Neuronal stem cell (in vitro differentiated cells): Measurements from ENCODE around the gene AJUBA.

Source experiments
- DNase-seq: peaks from one replicate; pipeline ENCODE4 v3.0.0-alpha.2; 2013; ENCODE audit warnings: low spot score
- H2AFZ ChIP-seq: one replicate; pipeline ENCODE4 v1.6.1; 2013; ENCODE audit warnings: mild to moderate bottlenecking, low read length, inconsistent platforms
- H2AK5ac ChIP-seq: 2 replicates; pipeline ENCODE4 v1.6.1; 2013; ENCODE audit warnings: low read depth, mild to moderate bottlenecking, inconsistent platforms, low read length, moderate library complexity, mixed read lengths
- H2BK120ac ChIP-seq: 2 replicates; pipeline ENCODE4 v1.6.1; 2013; ENCODE audit warnings: low read depth, mild to moderate bottlenecking, inconsistent platforms, low read length, moderate library complexity, mixed read lengths
- H2BK12ac ChIP-seq: one replicate; pipeline ENCODE4 v1.6.1; 2013; ENCODE audit warnings: low read length, inconsistent platforms
- H2BK15ac ChIP-seq: 2 replicates; pipeline ENCODE4 v1.6.1; 2013; ENCODE audit warnings: mild to moderate bottlenecking, low read length, inconsistent platforms, mixed read lengths
- H2BK5ac ChIP-seq: one replicate; pipeline ENCODE4 v1.6.1; 2013; ENCODE audit warnings: inconsistent platforms, mild to moderate bottlenecking, low read length, moderate library complexity
- H3K14ac ChIP-seq: one replicate; pipeline ENCODE4 v1.6.1; 2013; ENCODE audit warnings: low read length, inconsistent platforms
- H3K18ac ChIP-seq: 2 replicates; pipeline ENCODE4 v1.6.1; 2013; ENCODE audit warnings: low read length, inconsistent platforms
- H3K23ac ChIP-seq: 2 replicates; pipeline ENCODE4 v1.6.1; 2013; ENCODE audit warnings: low read depth, mild to moderate bottlenecking, mixed read lengths, low read length, inconsistent platforms; ENCODE audit not compliant: poor library complexity
- H3K27ac ChIP-seq: replicated peaks from 3 replicates; pipeline ENCODE4 v1.5.1; 2013; ENCODE audit warnings: low read length, inconsistent platforms
- H3K27me3 ChIP-seq, 3 experiments: 2 replicates each; pipeline ENCODE4 v1.6.1; 2013; ENCODE audit warnings: low read length in 3 of 3, mild to moderate bottlenecking in 2 of 3, inconsistent platforms in 1 of 3, low read depth in 1 of 3, mixed read lengths in 1 of 3, moderate library complexity in 1 of 3; ENCODE audit not compliant: control insufficient read depth in 3 of 3, insufficient read depth in 3 of 3
- H3K36me3 ChIP-seq, 2 donors: replicated peaks in 1 of 2; 2 replicates each; pipeline ENCODE4 v1.6.1; 2013; ENCODE audit warnings: low read length in 2 of 2; ENCODE audit not compliant: control insufficient read depth in 2 of 2, insufficient read depth in 2 of 2
- H3K4ac ChIP-seq: 2 replicates; pipeline ENCODE4 v1.6.1; 2013; ENCODE audit warnings: inconsistent platforms, mild to moderate bottlenecking, low read length, moderate library complexity
- H3K4me1 ChIP-seq, 2 donors: 1 replicate in 1 of 2; 2 replicates in 1 of 2; pipeline ENCODE4 v1.6.1; 2013; ENCODE audit warnings: low read length in 2 of 2, low read depth in 1 of 2; ENCODE audit not compliant: control insufficient read depth in 2 of 2, insufficient read depth in 1 of 2
- H3K4me2 ChIP-seq: one replicate; pipeline ENCODE4 v1.6.1; 2013; ENCODE audit warnings: mild to moderate bottlenecking, low read length, inconsistent platforms; ENCODE audit not compliant: insufficient read depth, poor library complexity, severe bottlenecking
- H3K4me3 ChIP-seq, 2 donors: 2 replicates each; pipeline ENCODE4 v1.5.1; 2013; ENCODE audit warnings: low read length in 2 of 2, mild to moderate bottlenecking in 2 of 2, inconsistent platforms in 1 of 2, moderate library complexity in 1 of 2
- H3K79me1 ChIP-seq: one replicate; pipeline ENCODE4 v1.6.1; 2013; ENCODE audit warnings: low read depth, mild to moderate bottlenecking, inconsistent platforms, low read length, moderate library complexity
- H3K9ac ChIP-seq: one replicate; pipeline ENCODE4 v1.6.1; 2013; ENCODE audit warnings: mild to moderate bottlenecking, low read depth, low read length, inconsistent platforms; ENCODE audit not compliant: poor library complexity
- H3K9me3 ChIP-seq, 2 donors: replicated peaks in 1 of 2; 2 replicates each; pipeline versions ENCODE3 to v1.6.1; 2013; ENCODE audit warnings: low read length in 2 of 2, mild to moderate bottlenecking in 2 of 2, inconsistent platforms in 1 of 2, low read depth in 1 of 2, mixed read lengths in 1 of 2, moderate library complexity in 1 of 2; ENCODE audit not compliant: control insufficient read depth in 2 of 2, insufficient read depth in 1 of 2
- H4K8ac ChIP-seq: one replicate; pipeline ENCODE4 v1.6.1; 2013; ENCODE audit warnings: low read depth, mild to moderate bottlenecking, inconsistent platforms, low read length, moderate library complexity
- H4K91ac ChIP-seq: one replicate; pipeline ENCODE4 v1.6.1; 2013; ENCODE audit warnings: low read length, low read depth, mild to moderate bottlenecking, inconsistent platforms; ENCODE audit not compliant: poor library complexity
- WGBS, 2 donors: extraction: QIAGEN DNeasy Blood & Tissue Kit; methylation state at CpG; one replicate each; pipeline ENCODE4 v1.1.7; 2013; ENCODE audit warnings: missing lambda C conversion rate in 2 of 2, mixed read lengths in 1 of 2; ENCODE audit not compliant: insufficient read length in 2 of 2, insufficient replicate concordance in 1 of 2; ENCODE audit errors: extremely low coverage in 2 of 2; 5-methylcytosine and 5-hydroxymethylcytosine counted together

AJUBA gene

GRCh38 chr14:22973217-22974032, 8.9 kb downstream of the AJUBA start:
- peak; percentile 49 for DNase-seq
- Histone ChIP-seq H3K4me2 (no peak overlapping the region), H3K27me3 (no peaks in the 10 kb centered on the region), H3K4me1 (peaks cover 19 to 28% of the 10 kb centered on the region in 2 donors), H2BK12ac (no peak overlapping the region), H2BK120ac (no peak overlapping the region), H3K36me3 (peaks cover 48 to 80% of the 10 kb centered on the region in 2 donors), H3K27ac (no peak overlapping the region), H2BK15ac (no peak overlapping the region), H3K23ac (no peak overlapping the region), H4K91ac (no peak overlapping the region), H4K8ac (no peak overlapping the region), H2AFZ (no peak overlapping the region), H3K18ac (peak overlapping the region; percentile 9), H3K14ac (no peak overlapping the region), H3K9ac (peak overlapping the region; percentile 56), H3K4me3 (no peak overlapping the region), H3K4ac (no peak overlapping the region), H3K79me1 (peaks cover 11% of the 10 kb centered on the region), H2AK5ac (no peak overlapping the region), H2BK5ac (no peak overlapping the region), H3K9me3 (no peaks in the 10 kb centered on the region)
- WGBS, 2 donors, result no CpG with 5 or more reads among the region's 6 CpGs

- H2BK15ac ChIP-seq, result no peak overlapping the region
- H3K4me2 ChIP-seq, result no peak overlapping the region
- WGBS, 2 donors, result no CpG with 5 or more reads among the region's 2 CpGs
- no peak overlapping the region for H3K27ac ChIP-seq
- no peak overlapping the region for H4K91ac ChIP-seq
- H2AFZ ChIP-seq, result no peak overlapping the region
- no peak for DNase-seq
- peaks cover 12 to 22% of the 10 kb centered on the region in 2 donors for H3K4me1 ChIP-seq
- no peak overlapping the region for H3K18ac ChIP-seq
- no peak overlapping the region for H3K4me3 ChIP-seq
- no peak overlapping the region for H3K9ac ChIP-seq
- no peak overlapping the region for H2AK5ac ChIP-seq
- H3K14ac ChIP-seq, result no peak overlapping the region
- no peak overlapping the region for H3K23ac ChIP-seq
- H3K27me3 ChIP-seq, result no peaks in the 10 kb centered on the region
- H3K36me3 ChIP-seq, result peaks cover 43 to 77% of the 10 kb centered on the region in 2 donors
- no peak overlapping the region for H4K8ac ChIP-seq
- no peak overlapping the region for H2BK5ac ChIP-seq
- H3K4ac ChIP-seq, result no peak overlapping the region
- H2BK12ac ChIP-seq, result no peak overlapping the region
- no peak overlapping the region for H2BK120ac ChIP-seq
- no peaks in the 10 kb centered on the region for H3K9me3 ChIP-seq
- peaks cover 10% of the 10 kb centered on the region for H3K79me1 ChIP-seq
Measured at GRCh38 chr14:22972313-22972930, 9.9 kb downstream of the AJUBA start.

- Histone ChIP-seq H3K14ac (no peak overlapping the region), H3K27me3 (no peaks in the 10 kb centered on the region), H3K4ac (no peak overlapping the region), H4K8ac (no peak overlapping the region), H3K9ac (no peak overlapping the region), H3K18ac (no peak overlapping the region), H3K4me2 (no peak overlapping the region), H2AK5ac (no peak overlapping the region), H3K9me3 (no peaks in the 10 kb centered on the region), H2BK12ac (no peak overlapping the region), H2BK120ac (no peak overlapping the region), H3K36me3 (peaks cover 39 to 64% of the 10 kb centered on the region in 2 donors), H3K79me1 (peaks cover 10% of the 10 kb centered on the region), H2BK15ac (no peak overlapping the region), H4K91ac (no peak overlapping the region), H3K27ac (no peak overlapping the region), H3K4me3 (no peak overlapping the region), H3K4me1 (peaks cover 0 to 11% of the 10 kb centered on the region in 2 donors), H2BK5ac (no peak overlapping the region), H3K23ac (no peak overlapping the region), H2AFZ (no peak overlapping the region)
- no peak for DNase-seq
- whole genome bisulfite sequencing, 2 donors, result no CpG with 5 or more reads among the region's 1 CpG
Measured at GRCh38 chr14:22971152-22971551, 11.2 kb downstream of the AJUBA start.

GRCh38 chr14:22966783-22967269, 15.5 kb downstream of the AJUBA start:
- Histone ChIP-seq H2AFZ (no peak overlapping the region), H3K4ac (no peak overlapping the region), H3K4me2 (no peak overlapping the region), H3K4me3 (no peak overlapping the region), H3K4me1 (no peaks in the 10 kb centered on the region), H3K14ac (no peak overlapping the region), H2BK12ac (no peak overlapping the region), H3K9ac (no peak overlapping the region), H4K8ac (no peak overlapping the region), H2BK15ac (no peak overlapping the region), H3K36me3 (peaks cover 8 to 22% of the 10 kb centered on the region in 2 donors), H4K91ac (no peak overlapping the region), H3K9me3 (no peaks in the 10 kb centered on the region), H3K23ac (no peak overlapping the region), H2BK5ac (no peak overlapping the region), H2BK120ac (no peak overlapping the region), H3K79me1 (no peaks in the 10 kb centered on the region), H3K27ac (no peak overlapping the region), H3K27me3 (no peaks in the 10 kb centered on the region), H3K18ac (no peak overlapping the region), H2AK5ac (no peak overlapping the region)
- DNase-seq, result no peak
- no CpG with 5 or more reads among the region's 4 CpGs for WGBS, 2 donors
